Epithelial cell of umbilical artery (primary cell): Measurements from ENCODE around the gene DCAF12L2. TPM values are rescaled to one million over a fixed set of nuclear protein-coding genes. Genes with fewer than 3 reads are reported as not detected.

Experiments used
- total RNA-seq: library from RNA; depleted of rRNA; stranded (reverse); fragments of >200 nt; gene quantifications from 2 replicates; pipeline ENCODE4 v1.2.3, GENCODE V29; 2014

Gene DCAF12L2
- total RNA-seq = 0.30 and 0.32 TPM in 2 replicates

GRCh38 chrX:126165721-126166461 lies at the start of gene DCAF12L2:
Gene DCAF12L2 (minus strand): TSS chrX:126166289. CDS start chrX:126165924, 365 bp downstream.

